Middle frontal gyrus (tissue), 1 donor: ENCODE data around the gene PSMA7.
"Not testable (repeated sequence)": the region's sequence is repeated elsewhere in the genome, so short reads cannot be mapped to it uniquely, and the experiment has no call there.

ENCODE experiments used
- DNase-seq: peaks from one replicate; pipeline ENCODE4 v3.0.0-alpha.2; 2015; ENCODE audit warnings: low spot score; ENCODE audit errors: extremely low spot score

Gene PSMA7

GRCh38 chr20:62120365-62120762 lies 22.8 kb downstream of the PSMA7 start:
- no peak for DNase-seq

- no peak for DNase-seq
Observed at GRCh38 chr20:62119591-62120364, 23.4 kb downstream of the PSMA7 start.

GRCh38 chr20:62119115-62119514 lies 24.1 kb downstream of the PSMA7 start:
- no peak for DNase-seq

GRCh38 chr20:62118113-62119043 lies 24.8 kb downstream of the PSMA7 start:
- no peak for DNase-seq

GRCh38 chr20:62117658-62118057 lies 25.5 kb downstream of the PSMA7 start:
- no peak for DNase-seq

GRCh38 chr20:62117362-62117646 lies 25.9 kb downstream of the PSMA7 start:
- no peak for DNase-seq

GRCh38 chr20:62116558-62117361 lies 26.4 kb downstream of the PSMA7 start:
- no peak for DNase-seq

GRCh38 chr20:62115800-62116407 lies 27.3 kb downstream of the PSMA7 start:
- DNase-seq = not testable (repeated sequence)

GRCh38 chr20:62114894-62115293 lies 28.3 kb downstream of the PSMA7 start:
- DNase-seq = no peak

- DNase-seq = no peak
Observed at GRCh38 chr20:62112368-62112767, 30.8 kb downstream of the PSMA7 start.

GRCh38 chr20:62111148-62111547 lies 32.0 kb downstream of the PSMA7 start:
- DNase-seq = no peak

- no peak for DNase-seq
Observed at GRCh38 chr20:62105592-62105991, 37.6 kb downstream of the PSMA7 start.

- DNase-seq = no peak
Observed at GRCh38 chr20:62104791-62105345, 38.3 kb downstream of the PSMA7 start.

- no peak for DNase-seq
Observed at GRCh38 chr20:62104234-62104789, 38.9 kb downstream of the PSMA7 start.

GRCh38 chr20:62103508-62104233 lies 39.5 kb downstream of the PSMA7 start:
- DNase-seq = no peak

- no peak for DNase-seq
Observed at GRCh38 chr20:62101078-62101477, 42.1 kb downstream of the PSMA7 start.

- DNase-seq = no peak
Observed at GRCh38 chr20:62097881-62098407, 45.2 kb downstream of the PSMA7 start.

- DNase-seq = no peak
Observed at GRCh38 chr20:62096421-62097380, 46.5 kb downstream of the PSMA7 start.

- no peak for DNase-seq
Observed at GRCh38 chr20:62089393-62089792, 53.8 kb downstream of the PSMA7 start.
